Hippocampal formation (tissue), 2 donors: ENCODE measurements around the gene CRADD.

Source experiments
- DNase-seq, 2 donors: peaks; one replicate each; lab custom pipeline; 2025; lab: John Stamatoyannopoulos, UW

Gene CRADD

GRCh38 chr12:93671044-93671443 lies 6.1 kb upstream of the CRADD start:
- DNase-seq: no peak

- DNase-seq: no peak
Observed at GRCh38 chr12:93673084-93673483, 4.1 kb upstream of the CRADD start.

- DNase-seq: no peak
Observed at GRCh38 chr12:93674386-93674785, 2.8 kb upstream of the CRADD start.

GRCh38 chr12:93676408-93677194 lies 574 bp upstream of the CRADD start:
- DNase-seq: no peak

GRCh38 chr12:93678779-93679178 lies 1.6 kb downstream of the CRADD start:
- DNase-seq: no peak

- no peak for DNase-seq
Observed at GRCh38 chr12:93679308-93679925, 2.2 kb downstream of the CRADD start.

- no peak for DNase-seq
Observed at GRCh38 chr12:93680006-93680405, 2.8 kb downstream of the CRADD start.

GRCh38 chr12:93682846-93683261 lies 5.7 kb downstream of the CRADD start:
- no peak for DNase-seq

- no peak for DNase-seq
Observed at GRCh38 chr12:93683410-93683809, 6.2 kb downstream of the CRADD start.

- DNase-seq: no peak
Observed at GRCh38 chr12:93684716-93685115, 7.5 kb downstream of the CRADD start.

GRCh38 chr12:93686572-93687356 lies 9.6 kb downstream of the CRADD start:
- no peak for DNase-seq

GRCh38 chr12:93689076-93689834 lies 12.1 kb downstream of the CRADD start:
- no peak for DNase-seq

- DNase-seq: no peak
Observed at GRCh38 chr12:93696462-93696861, 19.3 kb downstream of the CRADD start.

- DNase-seq: no peak
Observed at GRCh38 chr12:93698307-93699092, 21.3 kb downstream of the CRADD start.

- no peak for DNase-seq
Observed at GRCh38 chr12:93699271-93700145, 22.3 kb downstream of the CRADD start.

- DNase-seq: no peak
Observed at GRCh38 chr12:93702707-93703315, 25.6 kb downstream of the CRADD start.

GRCh38 chr12:93704122-93704521 lies 26.9 kb downstream of the CRADD start:
- DNase-seq: no peak

GRCh38 chr12:93704625-93705024 lies 27.4 kb downstream of the CRADD start:
- DNase-seq: no peak

GRCh38 chr12:93705237-93705636 lies 28.1 kb downstream of the CRADD start:
- no peak for DNase-seq

GRCh38 chr12:93706387-93706786 lies 29.2 kb downstream of the CRADD start:
- DNase-seq: no peak
